HG03442 (cell line): ENCODE measurements around the gene RSKR.
"Not testable (repeated sequence)": the region's sequence is repeated elsewhere in the genome, so short reads cannot be mapped to it uniquely, and the experiment has no call there.

ENCODE experiments used
- ATAC-seq: cut with Tn5 transposase; IDR thresholded peaks from one replicate; pipeline ENCODE4 v1.9.1; 2021; ENCODE audit warnings: mild to moderate bottlenecking, moderate library complexity; ENCODE audit not compliant: unreplicated experiment

RSKR gene

DNA sequence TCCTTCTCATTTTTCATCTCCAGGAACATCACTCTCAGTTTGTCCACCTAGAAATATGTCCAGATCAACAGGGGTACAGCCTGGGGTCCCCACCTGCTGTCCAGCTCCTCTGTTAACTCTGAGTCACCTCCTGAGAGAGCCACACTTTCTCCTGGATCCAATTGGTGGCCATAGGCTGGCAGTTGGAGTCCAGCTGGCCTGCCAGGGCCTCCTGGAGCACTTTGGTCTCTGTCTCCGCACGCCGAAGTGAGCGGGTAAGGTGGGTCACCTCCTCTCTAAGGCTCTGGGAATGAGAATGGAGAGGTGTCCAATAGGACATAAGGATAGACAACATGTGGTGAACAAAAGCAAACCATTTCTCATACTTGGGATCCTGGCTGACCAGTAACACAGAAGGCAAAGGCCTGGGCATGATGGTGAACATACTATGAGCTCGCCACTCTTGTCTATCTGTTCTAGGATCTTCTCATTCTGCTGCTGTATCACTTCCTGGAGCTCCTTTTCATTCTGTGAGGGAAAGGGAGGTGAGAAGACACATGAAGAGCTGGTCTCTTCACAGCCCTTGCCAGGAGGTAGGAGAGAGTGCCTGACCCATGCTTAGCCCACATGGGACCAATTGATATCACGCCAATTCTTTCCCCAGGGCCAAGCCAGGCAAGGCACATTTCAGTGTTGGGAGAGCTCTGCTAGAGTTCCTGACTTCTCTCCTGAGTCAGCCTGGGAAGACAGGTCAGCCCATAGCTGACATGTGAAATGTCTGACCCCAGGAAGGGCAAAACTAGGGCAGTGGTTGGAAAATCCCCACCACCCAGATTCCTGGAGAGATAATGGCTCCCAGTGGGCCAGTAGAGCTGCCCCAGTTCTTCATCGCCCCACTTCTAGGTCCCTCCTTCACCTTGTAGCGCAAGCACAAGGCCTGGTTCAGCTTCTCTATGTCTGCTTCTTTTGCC, 35.5 kb downstream of the RSKR start:
- no peak for ATAC-seq

DNA sequence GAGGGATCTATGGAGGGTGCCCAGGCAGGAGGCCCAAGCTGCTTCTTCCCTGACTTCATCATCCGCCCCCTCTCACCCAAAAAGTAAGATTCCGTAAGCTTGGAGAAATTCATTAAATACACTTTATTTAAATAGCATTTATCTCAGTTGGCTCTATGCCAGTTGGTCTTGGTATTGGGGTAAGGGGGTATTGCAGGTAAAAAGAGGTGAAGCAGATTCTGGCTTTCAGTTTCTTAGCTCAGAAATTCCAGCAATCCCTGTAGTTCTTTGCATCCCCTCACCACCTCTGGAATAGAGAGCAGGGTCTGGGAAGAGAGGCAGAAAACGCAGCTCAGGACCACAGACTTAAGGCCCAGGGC, 36.5 kb downstream of the RSKR start:
- no peak for ATAC-seq

DNA sequence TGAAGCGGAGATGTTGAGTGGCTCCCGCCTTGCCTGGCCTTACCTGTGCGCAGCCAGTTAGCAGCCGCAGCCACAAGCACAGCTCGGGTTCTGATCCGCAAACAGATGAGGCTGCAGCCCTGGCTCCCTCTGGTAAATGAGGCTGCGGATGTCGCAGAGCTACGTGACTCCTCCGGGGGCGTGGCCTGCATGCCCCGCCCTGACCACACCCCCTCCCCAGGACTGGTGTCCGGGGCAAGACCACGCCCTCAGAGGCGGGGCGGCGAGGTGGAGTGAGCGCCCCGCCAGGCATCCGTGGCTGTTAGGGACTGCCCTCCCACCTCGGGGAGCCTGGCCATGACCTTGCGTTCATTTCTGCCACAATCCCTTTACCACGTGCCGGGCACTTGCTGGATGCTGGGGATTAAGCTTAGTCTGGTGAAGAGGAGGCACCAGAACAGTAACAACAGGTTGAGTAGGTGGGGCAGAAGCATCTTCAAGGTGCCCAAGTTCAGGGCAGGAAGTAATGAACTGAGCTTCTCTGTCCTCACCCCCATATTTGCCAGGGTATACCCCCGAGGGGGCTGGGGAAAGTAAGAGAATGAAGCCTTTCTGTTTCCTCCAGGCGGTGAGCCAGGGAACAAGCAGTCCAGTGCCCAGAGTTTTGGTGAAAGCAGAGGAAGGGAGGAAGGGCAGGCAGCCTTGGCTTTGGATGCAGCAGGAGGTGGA, 37.1 kb downstream of the RSKR start, which contains the start of gene ALDOC:
ALDOC (minus strand) TSS at position 138 of the 708 bp plus-strand sequence. CDS start 1,363 bp downstream, outside the sequence.
- peak; percentile 80 for ATAC-seq

DNA sequence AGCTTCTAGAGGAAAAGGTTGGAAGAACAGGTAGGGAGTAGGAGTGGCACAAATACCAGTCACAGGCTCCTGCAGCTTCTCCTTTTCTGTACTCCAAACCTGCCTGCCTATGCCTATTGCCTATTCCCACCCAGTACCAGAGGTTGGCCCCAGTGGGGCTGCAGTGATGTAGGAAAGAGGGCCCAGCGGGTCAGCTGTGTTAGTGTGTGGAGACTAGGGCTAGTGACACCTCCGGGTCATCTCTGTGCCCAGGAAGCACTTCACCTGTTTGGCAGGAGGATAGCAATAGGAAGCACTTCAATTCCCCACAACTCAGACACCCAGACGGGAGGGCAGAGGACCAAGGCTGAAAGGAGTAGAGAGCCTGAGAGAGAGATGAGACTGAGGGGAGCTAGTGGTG, 38.0 kb downstream of the RSKR start:
- not testable (repeated sequence) for ATAC-seq

DNA sequence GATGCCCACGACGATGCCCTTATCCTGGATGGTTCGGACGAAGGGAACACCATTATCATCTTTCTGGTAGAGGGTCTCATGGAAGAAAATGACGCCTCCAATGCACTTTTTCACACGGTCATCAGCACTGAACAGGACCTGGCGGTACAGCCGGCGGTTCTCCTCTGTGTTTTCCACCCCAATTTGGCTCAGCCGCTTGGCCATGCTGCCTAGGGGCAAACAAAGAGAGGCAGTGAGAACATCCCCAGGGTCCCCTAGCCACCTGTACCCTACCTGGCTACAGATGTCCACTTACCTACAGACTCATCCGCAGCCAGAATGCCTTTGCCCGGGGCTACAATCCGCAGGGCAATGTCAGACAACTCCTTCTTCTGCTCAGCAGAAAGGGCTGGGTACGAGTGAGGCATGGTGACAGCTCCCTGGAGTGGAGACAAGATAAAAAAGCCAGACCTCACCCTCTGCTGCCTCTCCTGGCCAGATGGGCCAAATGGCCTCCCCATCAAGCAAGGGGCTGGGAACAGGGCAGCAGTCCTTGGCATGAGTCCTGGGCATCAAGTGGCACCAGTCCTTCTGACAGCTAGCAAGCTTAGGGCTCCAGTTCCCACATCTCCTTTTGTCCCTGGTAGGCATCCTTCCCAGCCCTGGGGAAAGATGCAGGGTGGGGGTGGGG, 38.7 kb downstream of the RSKR start:
- ATAC-seq, result no peak

DNA sequence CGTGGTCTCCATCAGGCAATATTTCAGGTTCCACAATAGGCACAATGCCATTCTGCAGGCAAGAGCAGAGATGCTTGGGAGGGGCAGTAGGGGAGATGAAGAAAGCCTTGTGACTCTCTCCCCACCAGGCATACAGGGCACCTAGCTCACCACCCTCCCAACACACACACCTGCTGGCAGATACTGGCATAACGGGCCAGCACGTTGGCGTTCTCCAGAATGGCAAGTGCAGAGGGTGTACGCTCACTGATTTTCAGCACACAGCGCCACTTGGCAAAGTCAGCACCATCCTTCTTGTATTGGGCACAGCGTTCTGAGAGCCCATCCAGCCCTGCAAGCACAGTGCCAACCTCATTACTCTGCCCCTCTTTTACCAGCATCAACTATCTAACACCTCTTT, 39.5 kb downstream of the RSKR start:
- ATAC-seq, result no peak

DNA sequence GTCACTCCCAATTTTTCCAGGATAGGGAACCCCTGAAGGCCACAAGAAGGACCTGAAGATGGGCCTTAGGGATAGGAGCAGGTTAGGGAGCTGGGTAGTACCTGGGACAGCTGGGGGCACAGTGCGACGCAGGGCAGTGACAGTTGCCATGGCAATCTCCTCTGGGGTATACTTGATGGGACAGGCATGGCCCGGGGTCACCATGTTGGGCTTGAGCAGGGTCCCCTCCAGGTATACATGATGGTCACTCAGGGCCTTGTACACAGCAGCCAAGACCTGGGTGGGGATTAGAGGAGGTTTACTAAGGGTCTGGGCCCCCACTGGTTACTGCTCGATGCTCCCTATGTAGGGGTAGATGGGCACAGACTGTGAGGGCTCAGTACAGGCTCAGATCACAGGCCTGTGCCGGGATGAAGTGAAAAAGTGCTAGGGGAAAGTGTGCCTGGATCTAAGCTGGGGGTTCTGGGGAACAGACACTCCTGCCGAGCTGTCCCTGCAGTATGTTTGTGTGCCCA, 40.0 kb downstream of the RSKR start:
- no peak for ATAC-seq

DNA sequence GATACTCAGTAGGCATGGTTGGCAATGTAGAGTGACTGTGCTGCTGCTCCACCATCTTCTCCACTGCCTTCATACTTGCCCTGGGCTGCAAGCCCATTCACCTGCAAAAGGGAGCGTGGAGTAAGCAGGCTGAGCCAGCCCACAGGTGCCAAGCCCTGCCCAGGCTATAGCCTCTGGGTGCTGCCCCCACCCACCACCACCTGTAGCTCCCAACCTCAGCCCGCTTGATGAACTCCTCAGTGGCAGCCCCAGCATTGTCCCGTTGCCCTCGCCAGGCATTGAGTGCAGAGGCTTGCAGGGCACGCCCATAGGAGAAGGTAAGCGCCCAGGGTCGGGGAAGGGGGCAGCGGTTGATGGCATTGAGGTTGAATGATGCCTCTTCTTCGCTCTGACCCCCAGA, 40.5 kb downstream of the RSKR start:
- no peak for ATAC-seq

DNA sequence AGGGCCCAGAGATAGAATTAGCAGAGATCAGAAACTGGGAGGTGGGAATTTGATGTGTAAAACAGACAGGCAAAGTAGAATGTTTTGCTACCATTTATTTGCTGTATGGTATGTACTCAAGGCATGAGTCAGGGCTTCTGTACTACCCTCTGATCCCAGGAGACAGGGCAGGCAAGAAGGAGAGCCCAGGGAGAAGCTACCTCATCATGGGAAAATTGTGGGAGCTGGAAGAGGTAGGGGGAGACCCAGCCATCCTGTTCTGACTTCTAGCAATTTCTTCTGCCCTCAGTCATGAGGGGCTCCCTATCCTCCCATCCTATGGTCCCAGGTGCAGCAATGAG, 41.0 kb downstream of the RSKR start:
- no peak for ATAC-seq

DNA sequence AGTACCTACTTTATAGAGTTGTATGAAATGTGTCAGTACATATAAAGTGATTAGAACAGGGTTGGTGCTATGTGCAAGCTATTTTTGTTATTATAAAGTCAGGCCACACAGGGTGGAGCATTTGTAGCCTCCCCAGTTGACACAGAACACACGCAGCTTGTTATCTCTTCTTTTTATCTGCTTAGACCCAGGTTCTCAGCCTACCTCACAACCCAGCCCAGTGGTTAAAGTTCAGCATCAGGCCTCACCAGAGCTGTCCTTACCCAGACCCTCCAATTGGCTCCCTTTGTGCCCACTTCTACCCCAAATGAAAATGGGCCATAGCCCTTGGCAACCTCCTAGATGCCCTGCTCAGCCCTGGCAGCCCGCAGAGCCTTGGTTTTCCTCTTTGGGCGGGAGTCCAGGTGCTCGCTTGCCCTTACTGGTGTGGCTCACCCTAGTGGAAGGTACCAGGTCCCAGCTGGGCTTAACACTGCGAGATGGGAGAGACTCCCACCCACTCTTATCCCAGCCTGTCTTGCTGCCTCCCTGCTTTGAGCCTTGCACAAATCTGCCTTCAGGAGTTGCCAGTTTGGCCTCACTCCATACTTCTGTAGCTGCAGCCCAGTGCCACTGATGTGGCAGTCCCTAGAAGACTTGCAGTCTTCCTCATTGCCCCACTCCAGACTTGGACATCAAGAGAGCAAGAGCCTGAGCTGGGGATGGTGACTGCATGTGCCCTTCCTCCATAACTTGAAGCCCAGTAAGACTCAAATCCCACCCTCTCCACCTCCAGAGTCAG, 41.5 kb downstream of the RSKR start:
- no peak for ATAC-seq

DNA sequence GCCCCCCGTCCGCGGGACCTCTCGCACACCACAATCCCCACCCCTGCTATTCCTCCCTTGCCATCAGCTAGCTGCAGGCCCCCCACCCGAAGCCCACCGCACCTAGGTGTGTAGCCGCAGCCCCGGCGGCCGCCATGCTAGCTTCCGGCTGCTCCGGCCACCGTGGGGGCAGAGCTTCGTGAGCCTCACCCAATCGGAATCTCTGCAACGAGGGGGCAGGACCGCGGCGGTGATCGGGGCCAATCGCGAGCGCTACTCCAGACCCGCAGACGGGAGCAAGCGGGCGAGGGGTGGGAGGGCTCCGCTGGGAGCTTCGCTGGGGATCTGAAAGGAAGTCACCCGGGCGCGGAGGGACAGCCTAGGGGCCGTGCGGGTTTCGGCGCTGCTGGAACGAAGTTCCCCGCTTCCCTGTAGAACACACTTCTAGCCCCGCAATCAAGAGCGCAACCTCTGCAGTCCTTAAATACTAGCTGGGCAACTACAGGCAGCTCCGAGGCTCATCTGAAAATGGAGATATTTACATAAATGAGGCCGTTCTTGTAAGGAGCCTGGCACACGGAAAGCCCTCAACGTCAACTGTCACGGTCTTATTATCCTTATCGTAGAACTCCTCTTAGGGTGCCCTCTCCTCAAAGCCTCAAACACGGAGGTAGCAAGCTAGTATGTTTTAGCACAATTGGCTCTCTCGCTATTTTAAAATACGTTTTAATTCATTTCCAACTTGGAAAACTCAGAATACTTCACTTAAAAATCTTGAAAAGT, 42.4 kb downstream of the RSKR start, which contains the start of gene PIGS:
PIGS (minus strand) TSS at position 164 of the 762 bp plus-strand sequence; CDS start at position 136, 28 bp downstream.
- peak; percentile 82 for ATAC-seq

DNA sequence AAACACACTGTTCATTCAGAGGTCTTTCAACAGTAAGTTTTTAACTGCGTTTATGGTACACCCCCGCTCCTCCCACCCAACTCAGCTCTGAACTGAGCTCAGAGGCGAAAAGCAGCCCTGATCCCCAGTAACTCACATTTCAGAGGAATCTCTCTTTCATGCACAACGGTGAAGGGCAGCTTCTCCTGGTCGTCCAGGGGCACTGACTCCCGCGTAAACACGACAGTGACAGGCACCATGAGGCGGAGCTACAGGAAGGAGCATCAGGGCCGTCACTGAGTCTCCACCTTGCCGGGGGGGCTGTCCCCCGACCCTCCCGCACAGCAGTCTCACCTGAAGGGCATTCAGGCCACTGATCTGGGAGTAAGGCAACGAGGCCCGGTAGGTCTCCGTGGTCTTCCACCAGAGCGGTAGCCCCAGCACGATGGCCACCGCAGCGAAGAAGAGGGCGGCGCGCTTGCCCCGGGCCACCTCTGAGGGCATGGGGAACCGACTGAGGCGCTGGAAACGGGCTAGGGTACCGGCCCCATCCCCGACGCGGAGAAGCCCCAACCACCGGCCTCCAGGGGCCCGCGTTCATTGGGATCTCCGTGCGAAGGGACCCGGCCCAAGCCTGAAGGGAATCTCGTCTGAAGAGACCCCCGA, 43.1 kb downstream of the RSKR start:
- peak; percentile 29 for ATAC-seq

DNA sequence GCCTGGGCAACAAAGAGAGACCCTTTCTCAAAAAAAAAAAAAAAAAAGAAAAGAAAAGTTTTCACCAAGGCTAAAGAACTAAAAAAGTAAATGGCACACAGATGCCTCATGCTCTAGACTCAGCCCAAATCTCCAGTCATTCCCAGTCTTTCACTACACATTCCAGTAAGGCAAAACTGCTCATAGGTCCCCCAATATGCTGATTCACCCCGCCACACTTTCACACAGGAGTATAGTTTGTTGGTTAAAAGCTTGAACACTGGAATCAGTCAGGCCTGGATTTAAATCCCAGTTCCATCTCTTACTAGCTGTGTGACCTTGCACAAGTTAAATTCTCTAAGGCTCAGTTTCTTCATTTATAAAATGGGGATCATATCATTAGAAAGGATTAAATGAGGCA, 44.5 kb downstream of the RSKR start:
- ATAC-seq, result no peak

DNA sequence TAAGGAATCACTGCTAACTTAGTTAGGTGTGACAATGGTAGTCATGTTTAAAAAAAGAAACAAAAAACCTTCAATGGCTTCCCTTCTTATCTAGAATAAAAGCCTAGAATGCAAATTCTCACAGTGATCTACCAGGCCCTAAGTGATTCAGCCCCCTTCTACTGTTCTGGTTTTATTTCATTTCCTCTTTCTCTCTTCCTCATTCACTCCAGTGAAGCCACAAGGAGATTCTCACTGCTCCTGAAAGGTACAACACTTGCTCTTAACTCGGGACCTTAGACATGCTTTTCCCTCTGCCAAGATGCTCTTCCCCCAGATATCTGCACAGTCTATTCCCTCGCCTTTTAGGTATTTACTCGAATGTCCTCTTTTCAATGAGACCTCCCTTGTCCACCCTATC, 46.4 kb downstream of the RSKR start:
- ATAC-seq, result no peak

DNA sequence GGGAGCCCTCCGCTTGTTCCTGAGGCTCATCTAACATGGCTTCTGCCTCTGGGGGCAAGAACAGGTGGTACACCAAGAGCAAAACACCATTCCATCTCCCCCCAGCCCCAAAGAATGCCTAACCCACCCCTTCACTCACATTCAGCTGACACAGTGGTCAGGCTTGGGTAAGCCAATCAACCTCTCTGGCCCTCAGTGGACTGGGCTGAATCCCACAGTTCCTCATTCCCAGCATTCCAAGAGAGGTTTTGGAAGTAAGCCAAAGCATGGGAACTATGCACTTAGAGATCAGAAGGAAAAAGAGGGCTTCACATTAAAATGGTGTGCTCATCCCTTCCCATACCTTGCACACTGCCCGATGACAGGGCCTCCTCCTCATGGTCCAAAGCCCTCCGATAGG, 50.5 kb downstream of the RSKR start:
- ATAC-seq, result no peak
